GM15510 (cell line): ENCODE results near the gene ACSM2A.
"Not testable (repeated sequence)": the region's sequence is repeated elsewhere in the genome, so short reads cannot be mapped to it uniquely, and the experiment has no call there.

Source experiments
- POLR2A ChIP-seq: IDR thresholded peaks from 3 replicates; pipeline ENCODE4 v1.6.1; 2011; ENCODE audit warnings: borderline replicate concordance; ENCODE audit not compliant: insufficient read length; ENCODE audit errors: extremely low read depth

ACSM2A gene, protein sequence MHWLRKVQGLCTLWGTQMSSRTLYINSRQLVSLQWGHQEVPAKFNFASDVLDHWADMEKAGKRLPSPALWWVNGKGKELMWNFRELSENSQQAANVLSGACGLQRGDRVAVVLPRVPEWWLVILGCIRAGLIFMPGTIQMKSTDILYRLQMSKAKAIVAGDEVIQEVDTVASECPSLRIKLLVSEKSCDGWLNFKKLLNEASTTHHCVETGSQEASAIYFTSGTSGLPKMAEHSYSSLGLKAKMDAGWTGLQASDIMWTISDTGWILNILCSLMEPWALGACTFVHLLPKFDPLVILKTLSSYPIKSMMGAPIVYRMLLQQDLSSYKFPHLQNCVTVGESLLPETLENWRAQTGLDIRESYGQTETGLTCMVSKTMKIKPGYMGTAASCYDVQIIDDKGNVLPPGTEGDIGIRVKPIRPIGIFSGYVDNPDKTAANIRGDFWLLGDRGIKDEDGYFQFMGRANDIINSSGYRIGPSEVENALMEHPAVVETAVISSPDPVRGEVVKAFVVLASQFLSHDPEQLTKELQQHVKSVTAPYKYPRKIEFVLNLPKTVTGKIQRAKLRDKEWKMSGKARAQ

DNA sequence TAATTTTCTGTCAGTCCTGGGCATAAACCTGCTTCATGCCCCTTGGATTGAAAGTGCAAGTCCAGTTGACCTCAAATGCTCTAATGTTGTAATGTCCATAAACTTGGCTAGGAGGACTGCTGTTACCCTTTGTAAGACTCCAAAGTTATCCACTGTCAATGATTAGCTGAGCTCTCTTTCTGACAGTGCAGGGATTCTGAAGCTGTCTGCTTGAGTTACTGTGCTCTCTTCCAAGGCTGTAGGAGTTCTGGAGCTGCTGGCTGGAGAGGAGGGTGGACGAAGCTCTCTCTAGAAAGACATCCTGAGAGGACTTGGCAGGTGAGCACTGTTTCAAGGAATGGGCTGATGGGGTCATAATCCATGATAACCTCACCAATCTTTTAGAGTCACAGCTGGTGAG is at the start of gene ACSM2A:
Gene ACSM2A (plus strand): TSS at position 158 of the 400 bp plus-strand sequence. CDS start 8,594 bp downstream, outside the sequence.
- TF ChIP-seq POLR2A = not testable (repeated sequence)

DNA sequence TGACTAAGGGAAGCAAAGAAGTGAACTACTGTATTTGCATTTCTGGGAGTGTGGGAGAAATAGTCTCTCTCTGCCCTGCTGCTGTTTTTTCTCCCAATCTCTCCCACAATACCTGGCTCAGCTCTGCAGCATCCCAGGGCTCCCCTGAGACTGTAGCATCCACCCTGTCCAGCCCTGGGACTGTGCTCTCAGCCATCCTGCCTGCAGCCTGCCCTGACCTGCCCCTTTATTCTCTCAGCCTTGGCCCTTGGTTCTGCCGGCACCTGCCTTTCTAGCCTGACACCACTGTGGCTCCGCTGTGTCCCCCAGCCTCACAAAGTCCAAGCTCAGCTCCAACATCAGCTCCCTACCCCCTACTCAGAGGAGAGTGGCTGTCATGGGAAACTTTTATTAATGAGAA is 48.7 kb upstream of the ACSM2A start:
- TF ChIP-seq POLR2A = no peak

DNA sequence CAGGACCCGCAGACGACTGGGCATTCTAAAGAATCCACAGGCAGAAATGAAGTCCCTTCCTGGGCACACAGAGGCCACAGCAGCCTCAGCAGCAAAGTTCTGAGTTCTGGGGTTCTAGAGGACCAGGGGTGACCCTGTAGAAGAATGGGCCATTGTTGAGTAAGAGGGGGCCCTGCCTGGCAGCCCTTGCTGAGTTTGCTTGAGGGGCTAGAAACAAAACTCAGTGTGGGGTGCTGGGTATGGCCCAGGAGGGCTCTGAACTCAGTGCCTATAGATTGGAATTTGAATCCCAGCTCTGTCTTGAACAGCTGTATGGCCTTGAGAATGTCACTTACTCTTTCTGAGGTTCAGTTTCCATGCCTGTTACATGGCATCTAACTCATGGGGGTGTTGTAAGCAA is 46.7 kb upstream of the ACSM2A start, which contains the start of gene PDILT:
Gene PDILT (minus strand): TSS at position 101 of the 400 bp plus-strand sequence. CDS start 5,437 bp downstream, outside the sequence.
- no peak for TF ChIP-seq POLR2A

DNA sequence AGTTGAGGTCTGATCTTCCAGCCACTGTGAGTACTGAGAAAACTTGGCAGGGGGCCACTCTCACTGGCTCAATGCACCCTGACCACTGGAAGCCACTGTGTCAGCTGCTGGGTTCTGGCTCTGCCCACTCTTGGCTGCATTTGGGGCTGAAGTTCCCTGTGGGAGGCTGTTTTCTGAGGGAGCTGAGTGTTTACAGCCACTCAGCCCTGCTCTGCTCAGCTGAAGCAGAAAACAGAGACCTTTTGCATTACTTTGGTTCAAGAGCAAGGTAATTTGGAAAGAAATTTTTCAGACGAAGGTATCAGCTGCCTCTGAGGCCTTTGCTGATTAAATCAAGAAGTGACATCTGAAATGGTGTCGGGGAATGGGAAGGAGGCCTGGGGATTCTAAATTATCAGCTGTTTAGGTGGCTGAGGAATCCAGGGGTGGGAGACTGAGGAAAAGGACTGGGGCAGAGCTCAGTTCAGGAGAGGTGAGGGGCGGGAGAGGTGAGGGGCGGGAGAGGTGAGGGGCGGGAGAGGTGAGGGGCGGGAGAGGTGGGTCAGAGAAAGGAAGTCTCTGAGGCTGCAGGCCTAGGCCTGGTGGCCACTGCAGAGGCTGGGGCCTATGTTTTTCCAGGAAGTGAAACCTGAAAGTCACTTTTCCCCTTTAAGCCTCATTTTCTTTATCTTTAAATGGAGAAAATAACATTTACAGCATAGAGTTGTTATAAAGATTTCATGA is 41.8 kb upstream of the ACSM2A start, which contains the start of gene ACSM5:
Gene ACSM5 (plus strand): TSS at position 137 of the 723 bp plus-strand sequence. CDS start 1,951 bp downstream, outside the sequence.
- TF ChIP-seq POLR2A = no peak

DNA sequence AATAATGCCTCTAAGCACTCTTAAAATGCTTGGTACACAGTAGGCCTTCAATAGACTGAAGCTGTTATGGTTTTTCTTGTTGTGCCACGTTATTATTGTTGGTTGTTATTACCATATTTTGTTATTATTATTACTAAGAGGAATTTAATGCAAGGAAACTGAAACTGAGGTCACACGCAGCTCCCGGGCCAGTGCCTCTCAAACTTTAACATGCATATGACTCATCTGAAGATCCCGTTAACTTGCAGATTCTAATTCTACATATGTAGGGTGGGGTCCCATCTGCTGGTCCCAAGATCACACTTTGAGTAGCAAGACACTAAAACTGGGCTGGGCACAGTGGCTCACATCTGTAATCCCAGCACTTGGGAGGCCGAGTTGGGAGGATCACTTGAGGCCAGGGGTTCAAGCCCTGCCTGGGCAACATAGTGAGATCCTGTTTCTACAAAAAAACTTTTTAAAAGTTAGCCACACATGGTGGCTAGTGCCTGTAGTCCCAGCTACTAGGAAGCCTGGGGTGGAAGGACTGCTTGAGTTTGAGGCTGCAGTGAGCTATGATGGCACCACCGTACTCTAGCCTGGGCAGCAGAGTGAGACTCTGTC is 41.1 kb upstream of the ACSM2A start:
- no peak for TF ChIP-seq POLR2A

DNA sequence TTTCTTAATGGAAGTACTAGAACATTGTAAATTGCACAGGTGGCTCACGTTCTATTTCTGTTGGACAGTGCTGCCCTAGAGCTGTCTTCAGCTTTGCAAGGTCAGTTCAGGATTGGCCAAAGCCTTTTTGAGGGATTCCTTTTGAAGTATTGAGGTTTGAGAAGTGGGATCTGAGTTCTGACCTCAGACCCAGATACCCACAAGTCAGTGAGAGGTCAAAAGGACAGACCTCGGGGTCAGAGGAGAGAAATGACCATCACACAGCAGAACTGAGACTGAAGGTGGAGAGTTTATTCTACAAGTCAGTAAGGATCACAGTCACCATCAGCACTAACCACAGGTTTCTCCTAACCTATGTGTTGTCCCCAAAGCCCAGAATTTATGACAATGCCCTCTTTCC is 40.3 kb upstream of the ACSM2A start:
- TF ChIP-seq POLR2A = no peak

DNA sequence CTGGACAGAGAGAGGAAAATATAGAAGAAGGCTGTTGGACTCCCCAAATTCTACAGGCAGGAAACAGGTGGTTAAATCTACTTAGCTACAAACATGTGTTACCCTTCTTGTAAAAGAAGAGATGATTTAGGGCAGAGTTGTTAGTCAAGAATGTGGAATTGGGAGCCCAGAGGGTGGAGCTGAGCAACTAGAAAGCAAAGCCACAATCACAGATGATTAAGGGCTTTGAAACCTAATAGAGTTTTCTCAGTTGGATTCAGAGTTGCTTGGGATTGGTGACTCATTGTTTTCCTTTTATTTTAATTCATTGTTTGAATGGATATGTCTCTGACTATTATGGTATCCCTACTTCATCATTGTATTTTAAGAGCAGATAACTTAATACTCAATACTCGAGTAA is 35.8 kb upstream of the ACSM2A start:
- no peak for TF ChIP-seq POLR2A

DNA sequence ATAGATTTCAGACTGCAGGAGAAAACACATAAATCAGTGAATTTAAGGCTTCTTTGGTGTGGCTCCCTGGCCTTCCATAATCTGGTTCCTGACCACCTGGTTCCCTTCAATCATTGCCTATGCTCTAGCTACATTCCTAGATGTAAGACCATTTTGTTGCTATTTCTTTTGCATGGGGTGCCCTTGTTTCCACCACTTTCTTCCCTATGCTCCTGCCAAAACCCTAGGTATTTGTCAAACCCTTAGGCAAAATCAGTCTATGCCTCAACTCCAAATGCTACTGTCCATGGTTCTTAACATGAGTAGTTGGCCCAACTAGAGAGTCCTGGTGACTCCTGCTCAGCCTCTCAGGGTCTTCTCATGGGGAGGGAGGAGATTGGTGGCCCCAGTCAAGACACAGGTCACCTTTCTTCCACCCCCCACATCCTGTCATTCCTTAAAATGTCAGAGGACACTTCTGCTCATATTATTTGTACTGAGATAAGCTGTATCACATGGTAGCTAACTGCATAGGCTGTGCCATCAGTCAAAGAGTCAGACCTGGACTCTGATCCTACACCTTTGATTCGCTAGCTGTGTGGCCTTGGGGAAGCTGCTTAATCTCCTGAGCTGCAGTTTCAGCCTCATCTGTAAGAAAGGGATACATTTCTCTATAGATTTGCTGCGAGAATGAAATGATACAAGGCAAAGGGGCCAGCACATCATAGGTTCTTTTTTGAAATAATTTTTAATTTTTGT is 27.0 kb upstream of the ACSM2A start:
- no peak for TF ChIP-seq POLR2A

DNA sequence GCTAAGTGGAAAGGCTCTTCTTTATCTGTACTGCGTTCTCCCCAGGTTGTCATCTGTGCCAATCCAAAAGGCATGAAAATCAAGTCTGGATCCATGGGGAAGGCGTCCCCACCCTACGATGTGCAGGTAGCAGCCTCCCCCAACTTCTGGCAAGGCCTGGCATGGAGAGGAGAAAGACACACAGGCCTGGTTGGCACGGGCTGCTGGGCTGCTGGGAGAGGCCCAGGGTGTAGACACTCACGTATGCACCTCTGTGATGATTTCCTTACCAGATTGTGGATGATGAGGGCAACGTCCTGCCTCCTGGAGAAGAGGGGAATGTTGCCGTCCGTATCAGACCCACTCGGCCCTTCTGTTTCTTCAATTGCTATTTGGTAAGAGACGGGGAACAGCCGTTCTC is 20.4 kb upstream of the ACSM2A start:
- no peak for TF ChIP-seq POLR2A

DNA sequence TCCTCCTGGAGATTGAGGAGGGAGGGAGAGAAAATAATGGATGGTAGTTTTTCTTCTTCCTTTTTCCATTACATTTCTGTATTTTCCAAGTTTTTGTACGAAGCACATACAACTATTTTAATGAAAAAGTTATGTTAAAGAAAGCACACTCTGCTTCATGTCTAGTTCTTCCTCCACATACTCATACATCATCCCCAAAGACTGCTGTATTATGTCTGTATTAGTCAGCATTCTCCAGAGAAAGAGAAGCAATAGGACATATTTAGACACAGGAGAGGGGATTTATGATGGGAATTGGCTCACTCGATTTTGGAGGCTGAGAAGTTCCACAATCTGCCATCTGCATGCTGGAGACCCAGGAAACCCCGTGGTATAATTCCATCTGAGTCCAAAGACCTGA is 10.1 kb upstream of the ACSM2A start:
- no peak for TF ChIP-seq POLR2A

DNA sequence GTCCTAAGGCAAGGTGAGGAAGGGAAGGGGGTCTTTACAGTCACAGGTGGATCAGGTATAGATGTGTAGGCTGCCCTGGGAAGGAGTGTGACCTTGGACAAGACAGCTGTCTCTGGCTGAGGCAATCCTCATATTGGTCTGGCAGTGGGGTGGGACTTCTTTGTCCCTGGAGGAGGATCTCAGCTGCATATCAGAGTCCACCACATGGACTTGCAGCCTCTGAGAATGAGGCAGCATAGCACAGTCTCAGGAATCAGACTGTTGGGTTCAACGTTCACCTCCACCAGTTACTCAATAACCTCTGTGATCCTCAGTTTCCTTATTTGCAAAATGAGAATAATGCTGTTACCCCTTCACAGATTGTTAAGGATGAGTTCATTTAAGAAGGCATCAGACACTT is 33.4 kb downstream of the ACSM2A start:
- no peak for TF ChIP-seq POLR2A

DNA sequence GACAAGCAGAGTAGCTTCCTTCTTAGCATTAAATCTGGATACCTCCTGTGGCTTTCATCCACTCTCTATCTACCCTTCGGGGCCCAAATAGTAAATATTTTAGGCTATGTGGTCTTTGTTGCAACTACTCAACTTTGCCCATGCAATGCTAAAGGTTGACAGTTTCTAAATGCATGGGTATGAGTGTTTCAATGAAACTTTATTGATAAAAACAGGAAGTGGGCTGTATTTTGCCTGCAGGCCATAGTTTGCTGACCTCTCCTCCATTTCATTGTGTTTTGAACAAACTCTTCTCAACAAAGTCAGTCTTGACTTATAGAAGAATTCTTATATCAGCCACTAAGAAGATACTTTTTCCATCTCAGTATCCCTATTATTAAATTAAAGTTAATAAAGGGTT is 34.1 kb downstream of the ACSM2A start:
- TF ChIP-seq POLR2A = no peak

DNA sequence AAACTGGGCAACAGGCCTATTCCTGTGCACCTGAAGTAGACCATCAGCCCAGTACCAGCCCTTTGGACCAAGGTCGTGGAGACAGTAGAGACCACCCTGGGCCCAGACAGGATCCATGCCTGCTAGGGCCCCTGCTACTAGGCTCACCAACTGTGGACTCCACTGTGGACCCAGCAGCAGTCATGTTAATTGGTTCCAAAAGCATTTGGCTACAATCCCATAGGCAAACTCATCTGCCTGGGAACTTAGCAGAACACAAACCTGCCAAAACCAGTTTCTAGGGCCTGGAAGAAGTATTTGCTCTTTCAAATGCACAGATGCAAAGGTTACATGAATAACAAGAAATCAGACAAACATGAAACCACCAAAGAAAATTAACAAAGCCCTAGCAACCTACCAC is 53.1 kb downstream of the ACSM2A start:
- no peak for TF ChIP-seq POLR2A

DNA sequence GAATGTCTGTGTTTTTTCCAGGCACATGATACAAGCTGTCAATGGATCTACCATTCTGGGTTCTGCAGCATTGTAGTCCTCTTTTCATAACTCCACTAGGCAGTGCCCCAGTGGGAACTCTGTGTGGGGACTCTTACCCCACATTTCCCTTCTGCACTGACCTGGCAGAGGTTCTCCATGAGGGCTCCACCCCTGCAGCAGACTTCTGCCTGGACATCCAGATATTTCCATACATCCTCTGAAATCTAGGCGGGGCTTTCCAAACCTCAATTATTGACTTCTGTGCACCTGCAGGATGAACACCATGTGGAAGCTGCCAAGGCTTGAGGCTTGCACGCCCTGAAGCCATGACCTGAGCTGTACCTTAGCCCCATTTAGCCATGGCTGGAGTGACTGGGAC is 56.0 kb downstream of the ACSM2A start:
- TF ChIP-seq POLR2A = no peak
